Caco-2 (cell line): ENCODE results near the gene NIPSNAP2. TPM values are rescaled to one million over a fixed set of nuclear protein-coding genes. Genes with fewer than 3 reads are reported as not detected.

Experiments used
- total RNA-seq: library from RNA; stranded (reverse); gene quantifications from 2 replicates; pipeline ENCODE4 v1.2.3, GENCODE V29; 2022

The NIPSNAP2 gene
- total RNA-seq, 1 experiment from 2014 or later = 63.4 TPM

Other genes starting within 250 kb of the NIPSNAP2 start
- not detected in 2 replicates for gene SEPTIN14, start 101.8 kb upstream of the NIPSNAP2 start, total RNA-seq
- gene ZNF713, start 77.1 kb upstream of the NIPSNAP2 start, total RNA-seq = 1.9 and 2.8 TPM in 2 replicates
- 18.9 and 22.7 TPM in 2 replicates for gene MRPS17, start 12.7 kb upstream of the NIPSNAP2 start, total RNA-seq
- gene PSPH, start 86.9 kb downstream of the NIPSNAP2 start, total RNA-seq = 107 and 111 TPM in 2 replicates
- gene CCT6A, start 87.2 kb downstream of the NIPSNAP2 start, total RNA-seq = 242 and 248 TPM in 2 replicates
- 150 and 172 TPM in 2 replicates for gene SUMF2, start 99.7 kb downstream of the NIPSNAP2 start, total RNA-seq
- gene PHKG1, start 128.4 kb downstream of the NIPSNAP2 start, total RNA-seq = 1.1 and 1.6 TPM in 2 replicates
- gene CHCHD2, start 141.9 kb downstream of the NIPSNAP2 start, total RNA-seq = 454 and 459 TPM in 2 replicates
- gene NUPR2, start 151.8 kb downstream of the NIPSNAP2 start, total RNA-seq = not detected in 2 replicates